ENCODE results near the gene WDR70.

Gene WDR70

GRCh38 chr5:37738057-37738691 is 359.1 kb downstream of the WDR70 start:
- no peak overlapping the region for H3K4me3 ChIP-seq (ENCODE audit: low read depth, low read length)
- TF ChIP-seq, protein P1, sequence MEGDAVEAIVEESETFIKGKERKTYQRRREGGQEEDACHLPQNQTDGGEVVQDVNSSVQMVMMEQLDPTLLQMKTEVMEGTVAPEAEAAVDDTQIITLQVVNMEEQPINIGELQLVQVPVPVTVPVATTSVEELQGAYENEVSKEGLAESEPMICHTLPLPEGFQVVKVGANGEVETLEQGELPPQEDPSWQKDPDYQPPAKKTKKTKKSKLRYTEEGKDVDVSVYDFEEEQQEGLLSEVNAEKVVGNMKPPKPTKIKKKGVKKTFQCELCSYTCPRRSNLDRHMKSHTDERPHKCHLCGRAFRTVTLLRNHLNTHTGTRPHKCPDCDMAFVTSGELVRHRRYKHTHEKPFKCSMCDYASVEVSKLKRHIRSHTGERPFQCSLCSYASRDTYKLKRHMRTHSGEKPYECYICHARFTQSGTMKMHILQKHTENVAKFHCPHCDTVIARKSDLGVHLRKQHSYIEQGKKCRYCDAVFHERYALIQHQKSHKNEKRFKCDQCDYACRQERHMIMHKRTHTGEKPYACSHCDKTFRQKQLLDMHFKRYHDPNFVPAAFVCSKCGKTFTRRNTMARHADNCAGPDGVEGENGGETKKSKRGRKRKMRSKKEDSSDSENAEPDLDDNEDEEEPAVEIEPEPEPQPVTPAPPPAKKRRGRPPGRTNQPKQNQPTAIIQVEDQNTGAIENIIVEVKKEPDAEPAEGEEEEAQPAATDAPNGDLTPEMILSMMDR (IDR thresholded peaks at IDR 0.05; ENCODE audit: low read depth, low read length): no peak

DNA sequence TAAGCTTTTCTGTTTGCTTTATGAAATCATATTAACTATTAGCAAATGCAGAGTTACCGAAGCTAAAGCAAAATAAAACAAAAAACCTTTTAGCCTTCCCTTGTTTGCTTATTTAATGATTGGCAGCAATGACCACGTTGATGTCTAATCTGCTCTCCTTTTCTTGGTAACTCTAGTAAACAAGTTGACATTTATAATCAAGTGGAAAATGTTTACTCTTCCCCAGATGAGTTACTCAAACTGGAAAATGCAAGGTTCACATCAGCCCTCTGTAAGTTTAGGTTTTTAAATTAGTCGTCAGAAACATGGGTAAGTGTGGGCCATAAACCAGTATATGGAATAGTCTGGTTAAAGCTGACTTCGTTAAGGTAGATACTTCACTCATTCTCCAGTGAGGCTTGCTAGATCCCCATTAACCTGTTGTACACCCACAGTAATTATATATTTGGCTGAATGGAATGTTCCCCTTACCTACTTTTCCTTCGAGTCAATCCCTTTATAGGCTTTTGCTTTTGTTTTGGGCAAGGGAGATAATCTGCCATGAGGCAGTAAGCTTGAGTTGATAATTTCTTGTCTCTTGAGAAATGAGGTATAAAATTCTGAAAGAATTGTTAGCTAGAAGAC is 359.9 kb downstream of the WDR70 start:
- TF ChIP-seq, protein P1 (IDR thresholded peaks at IDR 0.05; ENCODE audit: low read depth, low read length): no peak
- H3K4me3 ChIP-seq (ENCODE audit: low read depth, low read length): no peak overlapping the region

GRCh38 chr5:37739817-37740261 is 360.7 kb downstream of the WDR70 start:
- TF ChIP-seq, protein P1 (IDR thresholded peaks at IDR 0.05; ENCODE audit: low read depth, low read length): no peak
- no peak overlapping the region for H3K4me3 ChIP-seq (ENCODE audit: low read depth, low read length)

GRCh38 chr5:37740331-37741066 is 361.4 kb downstream of the WDR70 start:
- H3K4me3 ChIP-seq (ENCODE audit: low read depth, low read length): no peak overlapping the region
- TF ChIP-seq, protein P1 (IDR thresholded peaks at IDR 0.05; ENCODE audit: low read depth, low read length): no peak

DNA sequence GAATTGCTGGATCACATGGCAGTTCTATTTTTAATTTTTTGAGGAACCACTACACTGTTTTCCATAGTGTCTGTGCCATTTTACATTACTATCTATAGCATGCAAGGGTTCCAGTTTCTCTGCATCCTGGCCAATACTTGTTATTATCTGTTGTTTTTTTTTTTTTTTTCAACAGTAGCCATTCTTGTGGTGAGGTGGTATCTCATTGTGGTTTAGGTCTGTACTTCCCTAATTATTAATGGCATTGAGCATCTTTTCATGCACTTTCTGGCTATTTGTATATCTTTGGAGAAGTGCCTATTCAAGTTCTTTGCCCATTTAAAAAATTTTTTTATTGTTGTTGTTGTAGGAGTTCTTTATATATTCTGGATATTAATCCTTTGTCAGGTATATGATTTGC is 363.0 kb downstream of the WDR70 start:
- TF ChIP-seq, protein P1 (IDR thresholded peaks at IDR 0.05; ENCODE audit: low read depth, low read length): no peak
- no peak overlapping the region for H3K4me3 ChIP-seq (ENCODE audit: low read depth, low read length)

GRCh38 chr5:37751227-37751626 is 372.1 kb downstream of the WDR70 start:
- no peak overlapping the region for H3K4me3 ChIP-seq (ENCODE audit: low read depth, low read length)
- TF ChIP-seq, protein P1 (IDR thresholded peaks at IDR 0.05; ENCODE audit: low read depth, low read length): no peak

- TF ChIP-seq, protein P1 (IDR thresholded peaks at IDR 0.05; ENCODE audit: low read depth, low read length): no peak
Measured at GRCh38 chr5:37754976-37755375, 375.9 kb downstream of the WDR70 start.

More at GRCh38 chr5:37754976-37755375, 375.9 kb downstream of the WDR70 start:
- no peak overlapping the region for H3K4me3 ChIP-seq (ENCODE audit: low read depth, low read length)
